ENCODE results near the gene MAGEB16. TPM values are rescaled to one million over a fixed set of nuclear protein-coding genes. Genes with fewer than 3 reads are reported as not detected.

MAGEB16 gene
- total RNA-seq = not detected

DNA sequence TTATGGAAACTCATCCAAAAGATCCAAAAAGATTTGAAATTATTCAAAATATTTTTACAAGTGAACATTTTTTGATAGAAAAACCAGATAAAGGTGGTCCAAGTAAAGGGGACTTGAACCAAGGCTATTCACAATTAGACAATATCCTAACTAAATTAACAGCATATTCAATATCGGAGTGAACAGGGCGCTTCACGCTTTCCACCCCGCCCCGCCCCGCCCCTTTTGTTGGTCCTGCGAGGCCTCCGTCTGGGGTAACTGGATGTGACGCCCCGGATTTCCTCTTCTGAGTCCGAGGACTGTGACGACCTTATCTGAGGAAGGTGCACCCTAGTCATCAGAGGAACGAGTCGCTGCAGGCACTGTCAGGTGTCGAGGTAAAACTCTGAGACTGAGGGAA is at the start of gene MAGEB16:
MAGEB16 (plus strand) TSS at position 301 of the 400 bp plus-strand sequence. CDS start 3,855 bp downstream, outside the sequence.

Other genes with a start within 250 kb of the MAGEB16 start
- gene CFAP47, start 121.4 kb downstream of the MAGEB16 start, total RNA-seq = 5.6 TPM